CD4-positive, CD25-positive, alpha-beta regulatory T cell (primary cell): ENCODE data around the gene NALCN. TPM values are rescaled to one million over a fixed set of nuclear protein-coding genes. Genes with fewer than 3 reads are reported as not detected.

Experiments used
- ATAC-seq, 2 donors: fragments of 150-1000 bp; cut with Tn5 transposase; one replicate each; pipeline ENCODE4 v1.10.0; 2021; ENCODE audit warnings: low read depth in 2 of 2, moderate number of reproducible peaks in 2 of 2, moderate library complexity in 1 of 2
- DNase-seq, 3 donors: peaks; one replicate each; pipeline versions ENCODE4 v3.0.0 to v3.0.0-alpha.2; 2012 to 2022; ENCODE audit warnings: mixed read lengths in 1 of 3
- H3K27ac ChIP-seq: one replicate; pipeline ENCODE4 v1.7.0; 2013; ENCODE audit warnings: mild to moderate bottlenecking, low read length; ENCODE audit not compliant: insufficient read depth, poor library complexity, severe bottlenecking
- H3K27me3 ChIP-seq: one replicate; pipeline ENCODE4 v1.7.0; 2013; ENCODE audit warnings: low read length; ENCODE audit not compliant: control insufficient read depth, insufficient read depth
- H3K36me3 ChIP-seq: one replicate; pipeline ENCODE4 v1.7.0; 2013; ENCODE audit warnings: mild to moderate bottlenecking, low read length, moderate library complexity; ENCODE audit not compliant: control insufficient read depth, insufficient read depth
- H3K4me1 ChIP-seq: 2 replicates; pipeline ENCODE4 v1.7.0; 2013; ENCODE audit warnings: mild to moderate bottlenecking, low read length; ENCODE audit not compliant: insufficient read depth, control insufficient read depth, poor library complexity, severe bottlenecking
- H3K4me3 ChIP-seq: one replicate; pipeline ENCODE4 v1.7.0; 2013; ENCODE audit warnings: low read depth, mild to moderate bottlenecking, low read length, moderate library complexity
- H3K9me3 ChIP-seq, 2 experiments: 1 replicate in 1 of 2; 2 replicates in 1 of 2; pipeline ENCODE4 v1.7.0; 2013; ENCODE audit warnings: low read length in 2 of 2, mild to moderate bottlenecking in 1 of 2, moderate library complexity in 1 of 2; ENCODE audit not compliant: control insufficient read depth in 2 of 2
- H3K27ac Mint-ChIP-seq, 3 donors: one replicate each; pipeline ENCODE4 v1.8.0; 2020 to 2022; ENCODE audit warnings: mild to moderate bottlenecking in 3 of 3, mixed read lengths in 3 of 3, moderate library complexity in 2 of 3
- H3K27me3 Mint-ChIP-seq: one replicate; pipeline ENCODE4 v1.8.0; 2022; ENCODE audit warnings: mild to moderate bottlenecking, mixed read lengths
- H3K36me3 Mint-ChIP-seq: one replicate; pipeline ENCODE4 v1.8.0; 2020; ENCODE audit warnings: mixed read lengths
- H3K4me1 Mint-ChIP-seq, 4 donors: one replicate each; pipeline ENCODE4 v1.8.0; 2020 to 2022; ENCODE audit warnings: mixed read lengths in 4 of 4, mild to moderate bottlenecking in 1 of 4
- H3K4me3 Mint-ChIP-seq, 4 donors: one replicate each; pipeline ENCODE4 v1.8.0; 2020 to 2022; ENCODE audit warnings: mild to moderate bottlenecking in 4 of 4, mixed read lengths in 4 of 4, moderate library complexity in 3 of 4
- H3K9me3 Mint-ChIP-seq, 7 donors: one replicate each; pipeline ENCODE4 v1.8.0; 2020 to 2022; ENCODE audit warnings: mixed read lengths in 7 of 7, mild to moderate bottlenecking in 3 of 7, moderate library complexity in 2 of 7
- polyA plus RNA-seq, 4 donors: library from polyadenylated mRNA; unstranded; fragments of 300-500 nt; fragmentation: Illumina TruSeq; gene quantifications; one replicate each; pipeline ENCODE4 v1.2.3, GENCODE V29; 2021
- total RNA-seq: library from RNA; stranded (reverse); gene quantifications from one replicate; pipeline ENCODE4 v1.2.3, GENCODE V29; 2022

NALCN gene
- total and polyA plus RNA-seq, 5 donors from 2014 or later: not detected

GRCh38 chr13:101058841-101059240, 357.5 kb downstream of the NALCN start:
- H3K4me3 Mint-ChIP-seq: no peak overlapping the region
- H3K9me3 Mint-ChIP-seq: peaks cover 0 to 2% (median 0%) of the 10 kb centered on the region in 7 donors
- ATAC-seq (no peak), DNase-seq (no peak)
- Histone ChIP-seq H3K36me3 (no peaks in the 10 kb centered on the region), H3K4me3 (no peak overlapping the region), H3K27me3 (no peaks in the 10 kb centered on the region), H3K27ac (no peak overlapping the region), H3K4me1 (no peaks in the 10 kb centered on the region), H3K9me3 (no peaks in the 10 kb centered on the region)
- peaks cover 0 to 9% (median 0%) of the 10 kb centered on the region in 4 donors for H3K4me1 Mint-ChIP-seq
- H3K27me3 Mint-ChIP-seq: peaks cover 5% of the 10 kb centered on the region
- H3K36me3 Mint-ChIP-seq: no peaks in the 10 kb centered on the region
- peak overlapping the region in 1 of 3 donors; percentile 38 for H3K27ac Mint-ChIP-seq

GRCh38 chr13:101053301-101054093, 362.8 kb downstream of the NALCN start:
- ATAC-seq: no peak

GRCh38 chr13:101049166-101049850, 367.0 kb downstream of the NALCN start:
- no peak overlapping the region for H3K27ac ChIP-seq
- DNase-seq: no peak
- H3K4me1 Mint-ChIP-seq: no peaks in the 10 kb centered on the region
- no peaks in the 10 kb centered on the region for H3K9me3 ChIP-seq
- peaks cover 7% of the 10 kb centered on the region for H3K27me3 Mint-ChIP-seq
- no peak for ATAC-seq
- no peak overlapping the region for H3K27ac Mint-ChIP-seq
- H3K4me3 Mint-ChIP-seq: no peak overlapping the region
- no peaks in the 10 kb centered on the region for H3K36me3 Mint-ChIP-seq
- no peak overlapping the region for H3K4me3 ChIP-seq
- peaks cover 0 to 9% (median 5%) of the 10 kb centered on the region in 7 donors for H3K9me3 Mint-ChIP-seq
- no peaks in the 10 kb centered on the region for H3K4me1 ChIP-seq
- H3K36me3 ChIP-seq: no peaks in the 10 kb centered on the region
- H3K27me3 ChIP-seq: no peaks in the 10 kb centered on the region

More at GRCh38 chr13:101053301-101054093, 362.8 kb downstream of the NALCN start:
- no peaks in the 10 kb centered on the region for H3K27me3 ChIP-seq
- no peak for DNase-seq
- H3K27me3 Mint-ChIP-seq: peaks cover 12% of the 10 kb centered on the region
- H3K4me1 Mint-ChIP-seq: peaks cover 0 to 7% (median 0%) of the 10 kb centered on the region in 4 donors
- peaks cover 0 to 2% (median 0%) of the 10 kb centered on the region in 7 donors for H3K9me3 Mint-ChIP-seq
- H3K36me3 Mint-ChIP-seq: no peaks in the 10 kb centered on the region
- H3K4me3 Mint-ChIP-seq: no peak overlapping the region
- no peak overlapping the region for H3K4me3 ChIP-seq
- H3K27ac Mint-ChIP-seq: no peak overlapping the region
- H3K36me3 ChIP-seq: no peaks in the 10 kb centered on the region
- H3K27ac ChIP-seq: no peak overlapping the region
- H3K4me1 ChIP-seq: no peaks in the 10 kb centered on the region
- no peaks in the 10 kb centered on the region for H3K9me3 ChIP-seq

GRCh38 chr13:101036546-101036945, 379.8 kb downstream of the NALCN start:
- no peak overlapping the region for H3K4me3 ChIP-seq
- H3K4me1 Mint-ChIP-seq: no peaks in the 10 kb centered on the region
- H3K9me3 ChIP-seq: no peaks in the 10 kb centered on the region
- no peak overlapping the region for H3K4me3 Mint-ChIP-seq
- H3K27me3 ChIP-seq: no peaks in the 10 kb centered on the region
- ATAC-seq (no peak), DNase-seq (no peak)
- H3K27ac ChIP-seq: no peak overlapping the region
- no peaks in the 10 kb centered on the region for H3K36me3 ChIP-seq
- H3K4me1 ChIP-seq: no peaks in the 10 kb centered on the region
- H3K9me3 Mint-ChIP-seq: peaks cover 3 to 10% (median 7%) of the 10 kb centered on the region in 7 donors
- no peaks in the 10 kb centered on the region for H3K27me3 Mint-ChIP-seq
- no peak overlapping the region for H3K27ac Mint-ChIP-seq
- H3K36me3 Mint-ChIP-seq: no peaks in the 10 kb centered on the region

GRCh38 chr13:101035119-101035620, 381.1 kb downstream of the NALCN start:
- H3K36me3 ChIP-seq: no peaks in the 10 kb centered on the region
- DNase-seq: no peak
- H3K4me3 ChIP-seq: no peak overlapping the region
- no peak for ATAC-seq
- no peak overlapping the region for H3K27ac Mint-ChIP-seq
- H3K9me3 Mint-ChIP-seq: peaks cover 0 to 14% (median 7%) of the 10 kb centered on the region in 7 donors
- no peaks in the 10 kb centered on the region for H3K27me3 Mint-ChIP-seq
- no peaks in the 10 kb centered on the region for H3K4me1 ChIP-seq
- no peak overlapping the region for H3K27ac ChIP-seq
- no peaks in the 10 kb centered on the region for H3K9me3 ChIP-seq
- H3K4me1 Mint-ChIP-seq: no peaks in the 10 kb centered on the region
- no peaks in the 10 kb centered on the region for H3K27me3 ChIP-seq
- H3K36me3 Mint-ChIP-seq: no peaks in the 10 kb centered on the region
- H3K4me3 Mint-ChIP-seq: no peak overlapping the region

GRCh38 chr13:101026736-101027398, 389.4 kb downstream of the NALCN start:
- Histone ChIP-seq H3K36me3 (no peaks in the 10 kb centered on the region), H3K9me3 (no peaks in the 10 kb centered on the region), H3K27me3 (no peaks in the 10 kb centered on the region), H3K4me1 (no peaks in the 10 kb centered on the region), H3K27ac (no peak overlapping the region), H3K4me3 (no peak overlapping the region)
- peaks cover 0 to 3% (median under 1%) of the 10 kb centered on the region in 7 donors for H3K9me3 Mint-ChIP-seq
- DNase-seq (no peak), ATAC-seq (no peak)
- no peaks in the 10 kb centered on the region for H3K36me3 Mint-ChIP-seq
- no peak overlapping the region for H3K27ac Mint-ChIP-seq
- no peaks in the 10 kb centered on the region for H3K4me1 Mint-ChIP-seq
- H3K27me3 Mint-ChIP-seq: peaks cover 11% of the 10 kb centered on the region
- no peak overlapping the region for H3K4me3 Mint-ChIP-seq

GRCh38 chr13:101026328-101026727, 390.0 kb downstream of the NALCN start:
- peaks cover 0 to 3% (median 0%) of the 10 kb centered on the region in 7 donors for H3K9me3 Mint-ChIP-seq
- ATAC-seq: no peak
- Histone ChIP-seq H3K9me3 (no peaks in the 10 kb centered on the region), H3K4me1 (no peaks in the 10 kb centered on the region), H3K36me3 (no peaks in the 10 kb centered on the region), H3K27me3 (no peaks in the 10 kb centered on the region), H3K4me3 (no peak overlapping the region), H3K27ac (no peak overlapping the region)
- no peak for DNase-seq
- H3K27me3 Mint-ChIP-seq: peaks cover 15% of the 10 kb centered on the region
- H3K36me3 Mint-ChIP-seq: no peaks in the 10 kb centered on the region
- H3K27ac Mint-ChIP-seq: no peak overlapping the region
- no peaks in the 10 kb centered on the region for H3K4me1 Mint-ChIP-seq
- H3K4me3 Mint-ChIP-seq: no peak overlapping the region
